GM18858 (cell line): ENCODE measurements around the gene KLHL25.

Experiments used
- ATAC-seq: cut with Tn5 transposase; IDR thresholded peaks from one replicate; pipeline ENCODE4 v1.9.1; 2021; ENCODE audit not compliant: unreplicated experiment

Gene KLHL25

GRCh38 chr15:85762039-85762755 is 32.5 kb downstream of the KLHL25 start:
- no peak for ATAC-seq

DNA sequence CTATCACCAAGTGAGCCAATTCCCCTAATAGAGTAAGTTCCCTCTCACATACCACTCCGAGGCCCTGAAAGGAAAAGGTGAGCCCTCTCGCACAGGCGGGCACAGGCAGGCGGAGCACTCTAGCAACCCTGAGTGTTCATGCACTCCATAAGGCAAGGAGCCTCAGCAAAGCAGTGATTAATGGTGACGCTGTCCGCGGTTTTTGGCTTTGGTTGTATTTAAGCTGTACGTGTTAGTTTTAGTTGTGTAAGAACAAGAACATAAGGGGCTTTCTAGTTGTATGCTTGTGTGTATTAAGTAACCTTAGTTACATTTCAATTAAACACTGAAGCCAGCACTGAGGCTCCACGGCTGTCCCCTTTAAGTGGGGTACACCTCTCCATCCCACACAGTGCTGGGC is 33.1 kb downstream of the KLHL25 start:
- no peak for ATAC-seq

- ATAC-seq: no peak
These were observed 34.0 kb downstream of the KLHL25 start for GRCh38 chr15:85760531-85761371.

GRCh38 chr15:85760049-85760448 is 34.7 kb downstream of the KLHL25 start:
- no peak for ATAC-seq

- no peak for ATAC-seq
These were observed 35.3 kb downstream of the KLHL25 start for GRCh38 chr15:85759376-85759775.

DNA sequence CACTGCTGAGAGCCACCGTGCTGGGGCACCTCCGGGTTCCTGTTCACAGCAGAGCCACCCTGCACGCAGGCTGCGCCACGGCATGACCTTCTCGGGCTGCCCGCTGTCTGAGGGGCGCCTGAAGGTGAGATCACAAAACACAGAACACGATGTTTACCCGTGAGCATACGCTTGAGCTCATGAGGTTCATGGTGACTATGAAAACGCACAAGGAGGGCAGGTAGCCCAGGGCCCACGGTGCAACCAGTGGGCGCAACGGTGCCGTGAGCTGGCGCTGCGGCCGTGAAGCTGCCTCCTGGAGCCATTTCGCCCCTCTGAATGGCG is 36.1 kb downstream of the KLHL25 start:
- ATAC-seq: no peak

DNA sequence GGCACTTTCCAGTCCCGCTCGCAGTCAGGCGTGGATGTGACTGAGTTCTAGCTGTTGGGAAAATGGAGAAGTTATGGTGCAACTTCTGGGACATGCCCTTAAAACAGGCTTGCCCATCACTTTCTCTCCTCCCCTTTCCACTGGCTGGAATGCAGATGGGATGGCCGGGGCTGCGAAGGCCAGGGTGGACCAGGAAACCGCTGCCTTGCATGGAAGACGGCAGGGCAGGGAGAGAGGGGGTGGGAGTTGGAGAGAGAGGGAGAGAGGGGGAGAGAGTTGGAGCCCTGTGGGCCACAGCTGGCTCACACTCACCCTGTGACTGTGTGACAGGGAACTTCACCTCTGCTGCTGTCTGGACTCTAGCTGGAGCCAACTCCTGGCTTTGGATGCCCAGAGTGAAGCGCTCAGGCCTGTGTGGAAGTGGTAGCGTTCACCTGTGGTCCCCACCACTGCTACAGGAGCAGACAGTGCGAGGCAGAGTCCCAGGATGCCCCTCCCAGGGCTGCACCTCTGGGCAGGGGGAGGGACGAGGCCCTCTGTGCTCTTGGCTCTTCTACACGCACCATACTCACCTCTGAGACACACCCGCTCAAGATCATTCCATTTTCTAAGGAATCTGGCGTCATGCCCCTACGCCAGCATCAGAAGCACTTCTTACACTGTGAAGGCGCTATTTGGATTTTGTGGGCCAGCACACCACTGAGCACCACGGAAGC is 36.6 kb downstream of the KLHL25 start:
- no peak for ATAC-seq

- no peak for ATAC-seq
These were observed 37.4 kb downstream of the KLHL25 start for GRCh38 chr15:85757073-85757938.

GRCh38 chr15:85756411-85757072 is 38.2 kb downstream of the KLHL25 start:
- ATAC-seq: no peak

DNA sequence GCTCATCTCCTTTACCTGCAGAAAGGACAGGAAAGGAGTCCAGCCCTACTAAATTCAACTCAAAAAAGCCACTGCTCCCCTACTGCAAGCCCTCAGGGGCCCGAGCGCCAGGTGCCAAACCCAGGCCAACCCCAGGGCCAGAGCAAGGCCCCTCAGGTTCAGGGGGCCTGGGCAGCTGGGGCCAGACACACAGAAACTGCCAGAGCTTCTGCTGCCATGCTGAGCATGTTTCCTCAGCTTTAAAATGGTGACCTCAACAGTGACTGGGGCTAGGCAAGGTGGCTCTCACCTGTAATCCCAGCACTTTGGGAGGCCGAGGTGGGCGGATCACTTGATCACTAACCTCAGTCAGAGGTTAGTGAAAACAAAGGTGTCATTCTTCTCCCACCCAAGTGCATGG is 38.8 kb downstream of the KLHL25 start:
- no peak for ATAC-seq

GRCh38 chr15:85755471-85755870 is 39.3 kb downstream of the KLHL25 start:
- ATAC-seq: no peak

- no peak for ATAC-seq
These were observed 39.7 kb downstream of the KLHL25 start for GRCh38 chr15:85754989-85755388.

DNA sequence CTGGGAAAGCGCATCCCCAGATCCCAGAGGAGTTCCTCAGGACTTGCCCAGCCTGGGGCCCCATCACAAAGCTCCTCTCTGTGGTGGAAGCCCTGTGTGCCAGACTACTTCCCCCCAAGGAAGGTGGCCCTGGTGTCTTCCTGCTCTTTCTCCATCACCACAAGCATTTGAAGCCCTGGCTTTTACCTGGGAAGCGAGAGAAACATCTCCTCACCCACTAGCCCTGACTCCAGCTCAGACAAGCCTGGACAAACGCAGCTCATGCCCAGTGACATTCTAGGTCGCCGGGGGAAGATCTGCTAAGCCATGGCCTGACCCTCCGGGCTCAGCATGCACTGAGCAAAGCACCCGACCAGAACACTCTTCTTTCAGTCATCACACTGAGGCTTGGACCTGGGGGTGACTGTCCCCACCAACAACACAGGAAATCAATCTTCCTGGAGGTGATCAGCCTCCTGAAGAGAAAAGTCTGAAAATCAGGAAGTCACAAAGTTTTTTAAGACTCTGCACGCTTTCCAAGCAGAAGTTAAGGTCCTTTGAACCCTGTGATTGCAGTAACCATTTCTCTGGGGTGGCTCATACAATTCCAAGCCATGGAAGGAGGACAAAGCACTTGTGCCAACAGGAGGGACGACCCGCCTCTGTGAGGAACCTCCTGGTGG is 40.8 kb downstream of the KLHL25 start:
- ATAC-seq: no peak

DNA sequence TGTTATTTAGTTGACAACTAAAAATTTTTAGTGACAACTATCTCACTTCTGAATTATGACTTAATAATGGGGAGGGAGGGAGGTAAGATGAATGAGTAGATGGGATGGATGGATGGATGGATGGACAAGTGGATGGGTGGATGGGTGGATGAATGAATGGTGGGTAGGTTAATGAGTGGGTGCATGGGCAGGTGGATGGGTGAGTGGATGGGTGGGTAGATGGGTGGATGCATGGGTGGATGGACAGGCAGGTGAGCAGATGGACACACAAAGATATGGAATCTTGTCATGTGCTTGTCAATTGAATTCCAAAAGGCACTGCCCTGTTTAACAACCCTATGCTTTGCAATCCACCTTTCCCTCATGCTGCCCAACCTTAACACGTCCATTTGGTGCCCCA is 41.5 kb downstream of the KLHL25 start:
- no peak for ATAC-seq

- ATAC-seq: no peak
These were observed 42.2 kb downstream of the KLHL25 start for GRCh38 chr15:85752491-85752961.

DNA sequence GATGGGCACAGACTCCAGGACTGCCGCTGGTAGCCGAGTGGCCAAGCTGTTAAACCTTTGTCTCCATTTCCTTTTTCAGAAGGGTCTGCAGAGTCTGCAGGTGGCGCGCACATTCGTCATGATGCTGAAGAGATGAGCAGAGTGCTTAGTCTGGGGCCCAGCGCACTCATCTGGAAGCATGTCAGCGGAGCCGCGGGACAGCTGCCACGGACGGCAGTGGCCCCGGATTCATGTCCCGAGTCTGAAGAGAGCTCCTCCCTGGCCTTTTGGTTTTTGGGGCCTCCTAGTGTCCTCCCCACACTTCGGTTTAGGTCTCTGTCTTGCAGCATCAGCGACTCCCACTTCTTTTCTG is 42.6 kb downstream of the KLHL25 start:
- no peak for ATAC-seq

DNA sequence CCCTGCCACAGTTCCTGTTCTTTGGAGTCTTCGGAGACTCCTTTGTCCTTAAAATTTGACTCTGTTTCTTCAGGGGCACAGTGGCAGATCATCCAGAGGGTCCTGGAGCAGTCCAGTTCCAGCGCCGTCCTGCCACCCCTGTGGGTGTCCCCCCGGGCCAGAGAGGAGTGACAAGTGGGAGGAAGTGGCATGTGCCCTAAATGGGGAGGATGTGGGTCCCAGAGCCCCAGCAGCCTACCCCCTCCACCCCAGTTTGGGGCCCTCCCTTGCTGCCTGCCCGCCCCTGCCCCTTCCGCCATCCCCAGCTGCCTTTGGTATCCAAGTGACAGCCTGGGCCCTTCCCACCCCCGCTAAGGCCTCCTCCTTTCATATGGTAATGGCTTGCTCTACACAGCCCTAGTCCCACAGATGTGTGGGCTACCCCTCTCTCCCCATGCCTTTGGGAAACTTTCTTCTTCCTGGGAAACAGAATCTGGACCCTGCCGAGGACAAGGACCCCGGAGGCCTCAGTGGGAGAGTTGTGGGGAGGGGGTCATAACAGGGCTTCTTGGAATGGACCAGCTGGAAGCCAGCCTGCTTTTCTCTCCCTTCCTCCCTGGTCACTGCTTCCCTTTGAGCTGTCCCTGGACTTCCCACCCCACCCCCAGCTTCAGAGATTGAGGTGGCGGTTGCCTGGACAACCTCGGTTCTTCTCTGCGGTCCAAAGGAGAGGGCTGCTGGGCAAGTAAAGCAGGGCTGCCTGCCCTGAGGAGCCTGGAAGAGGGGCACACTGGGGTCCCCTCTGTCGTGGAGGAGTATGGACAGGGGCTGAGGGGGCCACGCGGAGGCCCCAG is 43.2 kb downstream of the KLHL25 start:
- no peak for ATAC-seq

DNA sequence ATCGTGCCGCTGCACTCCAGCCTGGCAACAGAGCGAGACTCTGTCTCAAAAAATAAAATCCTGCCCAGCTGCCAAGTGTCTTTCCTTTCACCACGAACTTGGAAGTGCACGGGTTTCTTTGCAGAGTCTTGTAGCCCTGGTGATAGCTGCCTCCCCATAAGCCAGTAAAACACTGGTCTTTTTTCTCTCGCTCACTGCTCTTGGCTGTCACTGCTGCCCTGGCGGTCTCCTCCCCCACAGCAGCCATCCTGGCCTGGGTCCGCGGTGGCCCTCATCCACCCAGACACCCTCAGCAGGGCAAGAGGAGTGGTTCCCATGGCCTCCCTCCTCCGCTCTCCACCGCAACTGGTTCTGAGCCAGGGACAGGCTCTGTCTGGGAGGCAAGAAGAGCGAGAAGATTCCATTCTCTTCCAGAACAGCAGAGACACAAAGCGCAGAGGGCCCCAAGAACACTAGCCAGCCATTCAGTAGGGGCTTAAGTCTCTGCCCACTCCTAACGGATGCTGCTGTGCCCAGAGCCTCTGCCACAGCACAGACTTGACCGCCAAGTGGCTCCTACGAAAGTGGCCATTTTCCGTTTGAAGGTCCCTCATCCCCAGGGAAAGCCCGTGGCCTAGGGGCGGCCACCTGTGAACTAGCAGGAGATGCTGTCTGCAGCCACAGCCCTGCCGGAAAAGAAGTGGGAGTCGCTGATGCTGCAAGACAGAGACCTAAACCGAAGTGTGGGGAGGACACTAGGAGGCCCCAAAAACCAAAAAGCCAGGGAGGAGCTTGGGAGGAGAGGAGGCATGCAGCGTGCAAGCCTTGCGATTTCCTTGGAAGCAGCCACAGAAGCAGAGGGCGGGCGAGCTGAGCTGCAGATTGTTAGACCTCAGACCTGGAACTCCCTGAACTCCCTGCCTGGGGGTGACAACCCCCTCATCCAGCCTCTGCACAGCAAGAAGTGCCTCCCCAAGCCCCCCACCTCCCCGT is 44.1 kb downstream of the KLHL25 start:
- ATAC-seq: no peak
